GM21526 (cell line): ENCODE results near the gene HDX.
A peak's percentile ranks its signal among the peaks of the same experiment; 100 is the strongest.
"Not testable (repeated sequence)": the region's sequence is repeated elsewhere in the genome, so short reads cannot be mapped to it uniquely, and the experiment has no call there.

Experiments
- ATAC-seq: cut with Tn5 transposase; IDR thresholded peaks from one replicate; pipeline ENCODE4 v1.9.1; 2021; ENCODE audit warnings: moderate library complexity; ENCODE audit not compliant: unreplicated experiment, low FRiP score

The HDX gene

GRCh38 chrX:84340968-84341367 is 161.3 kb downstream of the HDX start:
- ATAC-seq = no peak

- peak; percentile 83 for ATAC-seq
These were observed 162.5 kb downstream of the HDX start for GRCh38 chrX:84339507-84340364.

- no peak for ATAC-seq
These were observed 165.6 kb downstream of the HDX start for GRCh38 chrX:84336646-84337045.

GRCh38 chrX:84335121-84335520 is 167.1 kb downstream of the HDX start:
- ATAC-seq = no peak

GRCh38 chrX:84322083-84322827 is 180.0 kb downstream of the HDX start:
- ATAC-seq = no peak

GRCh38 chrX:84320614-84321013 is 181.6 kb downstream of the HDX start:
- no peak for ATAC-seq

- ATAC-seq = no peak
These were observed 182.2 kb downstream of the HDX start for GRCh38 chrX:84320023-84320422.

GRCh38 chrX:84318661-84319060 is 183.6 kb downstream of the HDX start:
- no peak for ATAC-seq

GRCh38 chrX:84315946-84316345 is 186.3 kb downstream of the HDX start:
- not testable (repeated sequence) for ATAC-seq
